Activated CD4-positive, alpha-beta T cell treated with anti-CD3 and anti-CD28 coated beads, Interleukin-2, amount 50 U/mL, for 48 hours (primary cell): Measurements from ENCODE around the gene DPH6.
"Not testable (repeated sequence)": the region's sequence is repeated elsewhere in the genome, so short reads cannot be mapped to it uniquely, and the experiment has no call there.

ENCODE experiments used
- DNase-seq, 2 experiments: peaks; one replicate each; pipeline ENCODE4 v3.0.0-alpha.2; 2020

The DPH6 gene

DNA sequence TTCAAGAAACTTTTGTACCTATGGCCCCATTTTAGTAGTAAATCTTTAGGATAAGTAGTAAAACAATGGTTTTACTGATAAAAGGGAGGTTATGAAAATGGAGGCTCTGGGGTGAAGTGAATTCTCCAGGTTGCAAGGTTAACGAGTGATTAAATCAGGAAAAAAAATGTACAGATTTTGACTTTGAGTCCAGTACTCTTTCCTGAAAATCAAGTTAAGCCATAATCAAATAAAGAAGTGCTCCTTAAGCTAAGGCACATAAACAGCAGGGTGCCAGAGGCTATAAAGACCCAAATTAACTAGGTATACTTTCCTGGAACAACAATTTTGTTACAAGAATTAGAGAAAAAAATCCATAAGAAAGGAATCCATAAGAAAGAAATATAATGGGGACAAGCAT, 114.7 kb downstream of the DPH6 start:
- DNase-seq = no peak

DNA sequence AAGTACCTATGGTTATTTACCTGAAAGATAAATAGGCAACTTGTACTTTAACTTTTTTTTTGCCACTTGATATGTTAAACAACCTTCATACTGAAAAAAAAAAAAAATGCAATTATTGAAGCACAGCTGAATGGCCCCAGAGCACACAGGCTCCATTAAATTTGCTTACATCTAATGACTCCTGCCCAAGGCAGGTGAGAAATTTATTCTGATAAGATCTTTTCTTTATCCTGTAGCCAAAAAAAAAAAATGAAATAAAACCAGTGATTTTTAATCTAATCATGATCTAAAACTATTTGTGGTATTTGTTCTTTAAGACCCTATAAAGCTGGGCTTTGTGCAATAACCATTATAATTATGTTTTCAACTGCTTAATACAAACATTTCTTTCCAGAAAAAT, 115.7 kb downstream of the DPH6 start:
- DNase-seq = no peak

DNA sequence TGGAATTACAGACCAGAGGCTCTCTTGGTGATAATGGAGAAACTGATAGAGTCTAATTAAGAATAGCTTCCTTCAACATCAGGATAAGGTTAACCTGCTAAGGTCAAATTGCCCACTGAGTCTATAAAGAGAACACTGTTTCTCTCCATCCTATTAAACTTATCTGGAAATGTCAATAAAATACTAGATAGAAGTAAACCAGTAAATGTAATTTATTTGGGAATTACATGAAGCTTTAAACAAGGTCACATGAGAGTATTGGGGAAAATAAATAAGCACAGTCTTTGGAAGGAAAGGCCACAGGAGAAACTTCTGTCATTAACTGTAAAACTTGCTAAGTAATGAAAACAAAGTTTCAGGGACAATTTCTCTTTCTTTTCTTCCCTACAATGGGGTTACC, 118.5 kb downstream of the DPH6 start:
- DNase-seq = no peak

DNA sequence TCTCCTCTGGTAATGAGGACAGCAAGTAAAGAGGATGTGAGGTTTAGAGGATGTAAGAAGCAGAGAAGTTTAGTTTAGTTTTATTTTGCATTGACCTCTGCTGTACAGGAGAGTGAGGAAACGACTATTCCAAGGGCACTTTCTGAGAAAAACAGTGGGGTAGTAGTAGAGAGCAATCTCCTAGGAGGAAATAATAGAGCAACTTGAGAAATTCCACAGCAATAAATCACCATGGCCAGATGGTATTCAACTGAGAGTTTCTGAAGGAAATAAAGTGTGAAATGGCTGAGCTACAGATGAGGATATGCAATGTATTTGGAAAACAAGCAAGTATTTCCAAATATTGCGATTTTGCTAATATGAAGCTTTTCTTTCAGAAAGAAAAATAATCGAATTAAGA, 118.9 kb downstream of the DPH6 start:
- no peak for DNase-seq

DNA sequence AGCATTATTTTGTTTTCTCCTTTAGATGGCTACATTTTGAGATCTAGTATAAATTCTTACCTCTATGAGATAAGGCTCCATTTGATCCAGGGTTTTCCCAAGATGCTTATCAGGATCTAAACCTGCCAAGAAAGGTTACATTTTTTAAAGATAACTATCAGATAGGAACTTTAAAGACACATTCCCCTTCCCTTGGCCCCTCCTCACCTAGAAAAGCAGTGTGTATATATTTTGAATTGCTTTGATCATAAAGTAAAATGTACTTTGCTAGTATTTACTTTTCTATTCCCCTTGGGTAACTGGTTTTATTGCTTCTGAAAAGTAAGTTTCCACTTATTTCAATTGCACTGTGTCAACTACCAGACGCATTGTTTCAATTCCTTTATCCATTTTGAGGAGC, 135.2 kb downstream of the DPH6 start:
- DNase-seq = no peak

DNA sequence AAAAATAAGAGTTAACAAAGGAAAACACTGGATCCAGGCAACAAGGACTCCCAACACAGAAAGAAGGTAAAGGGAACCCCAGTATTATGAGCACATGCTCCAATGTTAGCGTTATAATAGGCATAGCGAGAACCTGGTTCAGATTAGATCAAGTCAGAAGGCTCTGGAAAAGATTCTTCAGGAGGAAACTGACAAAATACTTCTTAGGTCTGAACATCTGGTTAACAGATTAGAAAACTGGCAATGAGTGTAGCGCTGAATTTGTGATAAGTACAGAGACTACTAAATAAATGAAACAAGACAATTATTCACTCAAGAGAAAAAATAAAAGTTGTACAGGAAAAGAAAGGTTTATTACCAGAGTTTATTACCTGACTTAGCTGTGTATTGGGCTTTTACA, 146.1 kb downstream of the DPH6 start:
- no peak for DNase-seq

DNA sequence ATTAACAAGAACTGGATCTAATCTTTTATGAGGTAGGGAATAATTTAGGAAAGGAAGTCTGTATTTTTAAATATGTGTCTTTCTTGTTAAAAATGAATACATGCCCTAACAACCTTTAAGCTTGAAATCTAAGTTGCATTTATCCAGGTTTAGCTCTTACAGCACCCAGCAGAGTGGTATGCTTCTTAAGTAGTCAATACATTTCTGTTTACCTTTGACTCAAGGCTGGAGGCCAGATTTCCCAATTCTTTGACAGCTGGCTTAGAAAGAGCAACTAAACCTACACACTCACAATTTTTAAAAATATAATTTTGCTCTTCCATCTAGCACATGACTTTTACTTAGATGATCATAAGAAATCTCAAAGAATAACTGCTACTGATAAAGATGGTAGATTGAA, 148.9 kb downstream of the DPH6 start:
- DNase-seq = no peak

DNA sequence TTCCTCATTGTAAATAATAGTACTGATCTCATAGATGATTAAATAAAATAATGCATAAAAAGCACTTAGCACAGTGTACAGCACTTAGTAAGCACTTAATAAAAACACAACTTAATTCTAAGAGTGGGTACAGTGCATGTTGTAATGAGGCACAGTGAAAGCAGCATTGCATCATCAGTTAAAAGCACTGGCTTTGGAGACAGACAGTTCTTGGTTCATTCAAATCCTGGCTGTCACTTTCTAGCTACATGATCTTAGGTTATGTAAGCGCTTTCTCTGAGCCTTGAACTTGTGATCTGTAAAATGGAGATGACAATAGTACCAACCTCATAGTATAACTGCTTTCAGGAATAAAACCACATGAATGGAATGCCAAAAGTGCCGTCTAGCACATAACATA, 151.5 kb downstream of the DPH6 start:
- no peak for DNase-seq

DNA sequence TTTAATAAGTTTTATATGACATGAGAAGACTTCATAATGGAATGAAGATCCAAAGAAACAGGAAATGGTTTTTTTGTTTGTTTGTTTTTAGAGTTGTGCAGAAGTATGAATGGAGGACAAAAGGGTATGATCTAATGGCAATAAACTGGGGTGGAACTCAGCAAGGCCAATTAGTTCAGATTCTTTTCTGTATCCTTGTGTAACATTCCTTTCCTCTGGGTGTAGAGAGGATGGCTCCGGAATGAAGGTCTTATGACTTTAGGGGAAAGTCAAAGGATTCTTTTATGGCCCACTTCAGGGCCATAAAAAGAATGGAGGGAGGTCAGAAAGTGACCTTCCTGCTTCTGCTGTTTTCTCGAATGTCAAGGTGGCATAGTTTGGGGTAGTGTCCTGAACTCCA, 152.6 kb downstream of the DPH6 start:
- no peak for DNase-seq

DNA sequence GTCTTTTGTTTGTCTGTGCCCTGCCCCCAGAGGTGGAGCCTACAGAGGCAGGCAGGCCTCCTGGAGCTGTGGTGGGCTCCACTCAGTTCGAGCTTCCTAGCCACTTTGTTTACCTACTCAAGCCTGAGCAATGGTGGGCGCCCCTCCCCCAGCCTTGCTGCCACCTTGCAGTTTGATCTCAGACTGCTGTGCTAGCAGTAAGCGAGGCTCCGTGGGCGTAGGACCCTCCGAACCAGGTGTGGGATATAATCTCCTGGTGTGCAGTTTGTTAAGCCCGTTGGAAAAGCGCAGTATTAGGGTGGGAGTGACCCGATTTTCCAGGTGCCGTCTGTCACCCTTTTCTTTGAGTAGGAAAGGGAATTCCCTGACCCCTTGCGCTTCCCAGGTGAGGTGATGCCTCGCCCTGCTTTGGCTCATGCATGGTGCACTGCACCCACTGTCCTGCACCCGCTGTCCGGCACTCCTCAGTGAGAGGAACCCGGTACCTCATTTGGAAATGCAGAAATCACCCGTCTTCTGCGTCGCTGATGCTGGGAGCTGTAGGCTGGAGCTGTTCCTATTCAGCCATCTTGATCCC, 154.5 kb downstream of the DPH6 start:
- DNase-seq = not testable (repeated sequence)

DNA sequence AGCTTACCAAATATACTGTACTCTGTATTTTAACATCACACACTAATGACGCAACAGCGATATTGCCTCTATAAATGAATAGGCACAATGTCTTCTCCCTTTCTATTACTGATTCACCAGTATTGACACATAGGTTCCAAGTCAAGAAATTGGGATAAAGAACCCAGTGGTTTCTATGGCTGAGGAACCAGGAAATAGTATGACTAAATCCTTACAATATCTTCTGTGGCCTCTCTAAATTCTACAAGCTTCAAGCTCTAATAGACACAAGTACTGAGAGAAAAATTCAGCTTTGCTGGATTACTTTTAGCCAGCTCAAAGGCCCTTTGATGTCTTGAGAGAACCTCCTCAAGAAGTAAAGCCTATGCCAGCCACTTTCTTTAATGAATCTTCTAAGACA, 162.5 kb downstream of the DPH6 start:
- DNase-seq = no peak

DNA sequence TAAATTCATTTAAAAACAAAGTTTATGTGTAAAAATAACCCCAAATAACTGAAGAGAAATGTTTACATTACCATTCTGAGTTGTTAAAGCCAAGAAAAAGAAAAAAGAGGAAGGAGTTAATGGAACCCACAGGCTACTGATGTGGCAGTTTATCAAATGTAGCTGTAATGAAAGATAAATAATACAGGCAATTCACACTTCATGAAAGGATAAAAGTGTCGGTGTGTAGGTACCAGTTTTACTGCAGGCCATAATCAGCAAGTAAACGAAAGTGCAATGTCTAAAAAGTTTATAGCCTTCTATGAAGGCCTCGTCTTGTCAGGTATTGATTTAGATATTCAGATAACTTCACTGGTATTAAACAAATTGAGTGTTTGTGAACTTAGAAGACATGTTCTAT, 164.6 kb downstream of the DPH6 start:
- DNase-seq = no peak

DNA sequence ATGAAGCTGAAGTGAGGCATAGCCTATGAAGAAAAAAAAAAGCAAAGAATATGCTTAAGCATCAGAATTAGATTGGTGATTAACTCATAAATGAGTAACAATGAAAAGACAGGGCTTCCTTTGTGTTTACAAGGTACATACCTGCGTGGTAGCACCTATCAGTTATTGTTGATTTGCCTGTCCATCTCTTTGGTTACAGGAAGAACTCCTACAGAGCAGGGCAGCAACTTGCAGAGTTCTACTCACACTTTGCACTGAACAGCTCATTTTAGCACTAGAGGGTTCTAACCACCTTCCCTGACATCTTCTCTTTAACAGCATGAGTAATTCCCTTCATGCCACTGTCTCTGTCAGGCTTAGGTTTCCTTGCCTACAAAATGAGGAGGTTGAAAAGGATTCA, 166.0 kb downstream of the DPH6 start:
- DNase-seq = no peak

DNA sequence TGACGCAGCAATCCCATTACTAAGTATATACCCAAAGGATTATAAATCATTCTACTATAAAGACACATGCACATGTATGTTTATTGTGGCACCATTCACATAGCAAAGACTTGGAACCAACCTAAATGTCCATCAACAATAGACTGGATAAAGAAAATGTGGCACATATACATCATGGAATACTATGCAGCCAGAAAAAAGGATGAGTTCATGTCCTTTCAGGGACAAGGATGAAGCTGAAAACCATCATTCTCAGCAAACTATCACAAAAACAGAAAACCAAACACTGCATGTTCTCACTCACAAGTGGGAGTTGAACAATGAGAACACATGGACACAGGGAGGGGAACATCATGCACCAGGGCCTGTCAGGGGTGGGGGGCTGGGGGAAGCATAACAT, 167.5 kb downstream of the DPH6 start:
- DNase-seq = not testable (repeated sequence)

DNA sequence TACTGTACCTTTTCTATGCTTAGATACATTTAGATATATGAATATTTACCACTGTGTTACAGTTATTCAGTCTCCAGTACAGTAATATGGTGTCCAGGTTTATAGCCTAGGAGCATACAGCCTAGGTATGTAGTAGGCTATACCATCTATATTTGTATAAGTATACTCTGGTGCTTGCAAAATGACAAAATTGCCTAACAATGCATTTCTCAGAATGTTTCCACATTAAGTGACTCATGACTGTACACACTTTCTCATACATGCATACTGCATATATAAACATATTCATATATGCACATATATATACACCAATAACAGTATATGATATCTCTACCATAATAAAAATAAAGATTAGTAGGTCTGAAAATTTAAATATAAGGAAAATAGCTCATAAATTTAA, 169.3 kb downstream of the DPH6 start:
- DNase-seq = no peak

DNA sequence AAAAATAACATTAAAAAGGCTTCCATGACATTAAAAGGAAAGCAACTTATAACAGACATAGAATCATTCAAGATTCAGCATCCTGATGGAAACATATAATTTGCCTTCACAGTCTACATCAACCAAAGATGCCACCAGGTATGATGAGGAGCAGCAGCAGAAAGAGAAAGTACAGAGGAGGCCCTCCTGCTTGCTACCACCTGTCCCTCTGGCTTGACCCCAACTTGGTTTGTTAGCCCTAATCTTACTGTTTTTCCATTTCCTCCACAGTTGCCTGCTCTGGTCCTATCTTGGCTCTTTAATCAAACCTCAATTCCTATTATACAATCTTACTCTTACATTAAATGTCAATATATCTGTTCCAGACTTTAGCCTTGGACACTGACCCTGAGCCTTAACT, 171.3 kb downstream of the DPH6 start:
- no peak for DNase-seq

DNA sequence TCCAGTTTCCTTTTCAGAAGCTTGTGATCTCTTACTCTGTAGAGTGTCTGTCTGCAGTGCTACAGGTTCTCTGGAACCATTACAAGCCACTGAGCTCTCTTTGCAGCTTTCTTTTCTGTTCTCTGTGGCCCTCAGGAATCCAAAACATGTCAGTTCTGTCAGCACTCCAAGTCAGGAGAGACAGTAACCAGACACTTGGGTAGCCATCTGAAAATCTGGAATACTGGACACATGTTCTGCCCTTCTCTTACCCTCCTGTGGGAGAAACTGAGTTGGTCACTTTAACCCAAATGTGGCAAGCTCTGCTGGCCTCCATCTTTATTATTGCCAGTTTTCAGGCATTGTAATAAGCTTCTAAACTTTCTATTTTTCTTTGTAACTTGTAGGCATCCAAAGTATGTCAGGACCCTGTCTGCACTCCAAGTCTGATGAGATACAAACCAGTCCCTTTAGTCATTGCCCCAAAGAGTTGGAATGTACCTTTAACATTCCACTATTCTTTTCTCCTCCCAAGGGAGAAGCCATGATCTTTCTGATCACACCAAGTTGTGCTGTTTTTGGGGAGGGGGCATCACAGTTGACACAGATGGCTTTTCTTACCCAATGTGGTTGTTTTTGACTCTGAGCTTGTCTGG, 183.7 kb downstream of the DPH6 start:
- DNase-seq = no peak

DNA sequence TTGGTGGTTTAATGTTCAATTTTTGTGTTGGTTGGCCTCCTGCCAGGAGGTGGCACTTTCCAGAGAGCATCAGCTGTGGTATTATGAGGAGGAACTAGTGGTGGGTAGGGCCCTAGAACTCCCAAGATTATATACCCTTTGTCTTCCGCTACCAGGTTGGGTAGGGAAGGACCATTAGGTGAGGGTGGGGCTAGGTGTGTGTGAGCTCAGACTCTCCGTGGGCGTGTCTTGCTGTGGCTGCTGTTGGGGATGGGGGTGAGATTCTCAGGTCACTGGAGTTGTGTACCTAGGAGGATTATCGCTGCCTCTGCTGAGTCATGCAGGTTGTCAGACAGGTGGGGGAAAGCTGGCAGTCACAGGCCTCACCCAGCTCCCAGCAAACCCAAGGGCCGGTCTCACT, 187.1 kb downstream of the DPH6 start:
- no peak for DNase-seq

DNA sequence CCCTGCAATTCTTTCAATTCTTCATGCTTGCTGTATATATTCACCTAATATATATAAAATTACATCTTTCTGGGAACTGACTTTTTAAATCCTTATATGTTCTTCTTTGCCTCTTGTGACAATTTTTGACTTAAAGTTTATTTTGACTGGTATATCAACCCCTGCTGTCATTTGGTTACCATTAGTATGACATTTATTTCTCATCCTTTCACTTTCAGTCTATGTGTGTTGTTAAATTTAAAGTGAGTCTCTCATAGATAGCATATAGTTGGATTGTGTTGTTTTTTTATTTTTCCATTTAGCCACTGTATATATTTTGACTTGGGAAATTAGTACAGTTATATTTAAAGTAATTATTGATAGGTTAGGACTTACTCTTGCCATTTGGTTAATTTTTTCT, 194.9 kb downstream of the DPH6 start:
- DNase-seq = no peak

DNA sequence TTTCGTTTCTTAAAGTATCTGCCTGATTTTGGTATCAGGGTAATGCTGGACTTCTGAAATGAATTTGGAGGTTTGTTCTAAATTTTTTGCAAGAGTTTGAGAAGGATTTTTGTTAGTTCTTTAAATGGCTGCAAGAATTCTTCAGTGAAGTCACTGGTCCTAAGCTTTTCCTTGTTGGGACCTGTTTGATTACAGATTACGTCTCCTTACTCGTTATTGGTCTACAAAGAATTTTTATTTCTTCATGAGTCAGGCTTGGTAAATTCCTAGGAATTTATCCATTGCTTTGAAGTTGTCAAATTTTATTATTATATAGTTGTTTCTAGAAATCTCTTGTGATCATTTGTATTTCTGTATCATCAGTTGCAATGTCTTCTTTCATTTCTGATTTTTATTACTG, 196.0 kb downstream of the DPH6 start:
- DNase-seq = no peak

DNA sequence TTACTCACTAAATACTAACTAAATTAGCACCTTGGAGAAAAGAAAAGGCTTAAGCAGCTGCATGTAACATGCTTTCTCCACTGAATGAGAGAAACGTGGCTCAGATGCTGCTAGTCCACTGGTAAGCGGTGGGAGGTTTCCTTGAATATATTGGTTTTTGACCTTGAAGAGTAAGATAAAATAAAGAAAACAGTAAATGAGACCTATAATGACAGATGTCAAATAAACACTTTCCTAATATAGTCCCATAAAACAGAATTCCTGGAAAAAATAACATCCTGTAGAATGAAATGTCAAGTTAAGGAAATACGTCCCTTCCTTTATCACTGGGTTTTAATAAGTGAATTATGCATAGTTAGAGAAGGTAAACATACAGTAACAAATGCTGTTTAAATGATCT, 215.0 kb downstream of the DPH6 start:
- no peak for DNase-seq

DNA sequence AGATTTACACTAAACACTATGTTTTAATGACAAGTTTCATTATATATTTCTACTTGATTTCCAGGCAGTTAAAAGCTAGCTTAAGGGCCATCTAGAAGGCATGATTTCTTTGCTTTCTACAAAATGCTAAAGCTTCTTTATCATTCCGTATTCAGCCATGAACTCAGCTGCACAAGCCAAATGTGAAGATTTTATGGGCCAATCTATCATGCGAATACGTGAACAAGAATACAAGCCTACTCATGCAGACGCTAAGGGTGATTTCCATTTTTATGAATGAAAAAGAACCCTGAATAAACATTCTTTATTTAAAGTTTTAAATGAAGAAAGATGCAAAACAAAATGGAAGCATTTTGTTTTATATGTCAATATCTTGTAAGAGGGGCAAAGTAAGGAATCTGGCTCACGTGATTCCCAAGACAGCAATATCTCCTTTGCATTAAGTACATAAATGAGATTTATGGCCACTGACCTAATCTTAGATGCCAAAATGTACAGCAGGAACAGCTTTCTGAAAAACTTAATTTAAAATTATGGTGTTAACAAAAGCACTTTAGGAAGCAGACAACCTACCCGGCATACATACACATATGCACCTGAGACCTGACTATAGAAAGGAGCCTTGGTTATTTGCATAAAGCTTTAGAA, 215.8 kb downstream of the DPH6 start:
- no peak for DNase-seq

DNA sequence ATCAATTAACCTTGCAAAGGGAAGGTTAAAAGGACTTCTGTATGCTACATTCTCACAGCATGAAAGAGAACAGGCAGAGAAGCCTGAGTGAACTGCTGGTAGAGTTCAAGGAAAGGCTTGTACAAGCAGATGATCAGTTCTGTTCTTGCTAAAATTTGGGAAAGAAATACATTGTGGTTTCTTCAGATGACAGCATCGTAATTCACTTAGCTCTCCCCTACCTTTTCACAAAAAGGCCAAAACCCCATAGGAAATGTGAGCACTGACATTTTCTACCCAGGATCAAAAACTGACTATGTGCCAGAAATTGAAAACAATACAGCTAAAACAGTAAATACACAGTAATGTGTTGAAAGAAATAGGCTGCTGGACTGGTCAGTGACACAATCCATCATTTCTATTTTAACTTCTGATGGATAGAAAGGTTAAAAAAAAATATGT, 216.4 kb downstream of the DPH6 start:
- no peak for DNase-seq

DNA sequence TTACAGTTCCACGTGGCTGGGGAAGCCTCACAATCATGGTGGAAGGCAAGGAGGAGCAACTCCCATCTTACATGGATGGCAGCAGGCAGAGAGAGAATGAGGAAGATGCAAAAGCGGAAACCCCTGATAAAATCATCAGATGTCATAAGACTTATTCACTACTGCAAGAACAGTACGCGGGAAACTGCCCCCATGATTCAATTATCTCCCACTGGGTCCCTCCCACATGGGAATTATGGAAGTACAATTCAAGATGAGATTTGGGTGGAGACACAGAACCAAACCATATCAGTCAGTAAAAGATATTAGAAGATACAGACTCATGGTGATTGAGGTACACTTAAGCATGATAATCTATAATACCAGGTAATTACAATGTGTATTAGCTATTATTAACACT, 217.1 kb downstream of the DPH6 start:
- not testable (repeated sequence) for DNase-seq

DNA sequence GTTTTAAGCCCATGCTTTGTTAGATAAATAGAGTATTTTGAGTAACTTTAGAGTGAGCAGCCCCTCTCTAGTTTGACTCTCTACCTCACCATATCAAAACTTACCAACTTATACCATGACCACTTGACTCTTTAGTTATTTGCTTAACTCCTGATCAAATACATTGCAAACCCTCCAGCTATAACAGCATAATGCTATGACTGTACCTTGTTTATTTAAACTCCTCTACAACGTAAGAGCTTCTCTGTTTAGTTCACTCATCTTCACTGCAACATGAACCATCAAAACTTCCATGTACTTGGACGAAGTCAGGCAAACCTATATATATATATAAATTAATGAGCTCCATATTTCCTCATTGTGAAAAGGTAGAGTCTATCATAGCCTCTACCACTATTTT, 218.2 kb downstream of the DPH6 start:
- no peak for DNase-seq
